A549 treated with ZK216348 at 1 μM for 4 hours (cell line): ENCODE results near the gene NR1D1. TPM values are rescaled to one million over a fixed set of nuclear protein-coding genes. Genes with fewer than 3 reads are reported as not detected.

Experiments
- total RNA-seq: library from RNA; stranded (reverse); fragments of 200-300 nt; extraction: Qiagen RNA extraction; gene quantifications from 5 replicates; pipeline ENCODE4 v1.2.3, GENCODE V29; 2022; ENCODE audit warnings: low read depth

The NR1D1 gene
- 8.8 to 11.3 TPM (median 10.3 TPM) in 5 replicates for total RNA-seq

GRCh38 chr17:40100419-40100668 is at the start of gene NR1D1:
Gene NR1D1 (minus strand): TSS chr17:40100589. CDS start chr17:40100094, 495 bp downstream.

DNA sequence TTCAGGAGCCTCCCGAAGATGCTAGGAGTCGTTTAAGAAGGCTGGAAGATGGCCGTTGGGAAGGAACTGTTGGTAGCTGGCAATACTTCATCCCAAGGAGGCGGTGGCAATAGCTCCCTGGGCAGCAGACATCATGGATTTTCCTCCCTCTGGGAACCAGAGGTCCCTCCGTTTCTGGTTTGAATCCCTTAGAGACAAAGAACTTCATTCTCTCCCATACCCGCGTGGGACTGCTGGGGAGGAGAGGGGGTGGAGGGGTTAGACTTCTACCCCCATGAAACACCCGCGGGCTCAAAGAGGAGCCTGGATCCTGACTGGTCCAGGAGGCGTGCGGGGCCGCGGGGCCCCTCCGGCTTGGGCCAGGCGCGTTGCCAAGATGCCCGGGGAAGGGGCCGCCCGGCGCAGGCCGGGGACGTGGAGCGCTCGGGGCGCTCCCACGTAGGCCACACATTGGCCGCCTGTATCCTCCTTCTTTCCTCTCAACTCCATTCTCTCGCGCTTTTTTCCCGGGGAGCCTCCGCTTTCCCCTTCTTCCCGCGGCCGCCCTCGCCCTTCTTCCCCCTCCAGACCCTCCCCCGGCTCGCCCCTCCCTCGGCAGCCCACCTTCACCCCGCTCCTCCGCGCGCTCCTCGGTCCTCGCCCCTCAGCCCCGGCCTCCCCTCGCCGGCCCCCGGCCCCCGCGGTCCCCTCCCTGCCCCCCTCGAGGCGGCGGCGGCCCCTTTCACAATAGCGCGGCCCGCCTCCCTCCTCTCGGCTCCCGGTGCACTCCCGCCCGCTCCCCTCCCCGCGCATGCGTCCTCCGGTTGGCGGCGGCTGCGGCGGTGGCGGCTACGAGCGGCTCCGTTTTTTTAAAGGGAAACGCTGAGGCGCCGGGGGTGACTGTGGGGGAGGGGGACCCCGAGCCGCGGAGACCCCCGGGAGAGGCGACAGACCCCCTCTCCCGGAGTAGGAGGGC is 21.1 kb upstream of the NR1D1 start, which contains the start of gene MSL1:
Gene MSL1, plus strand, starts transcription at position 791 of the 955 bp plus-strand sequence. CDS start 642 bp downstream, outside the sequence.

GRCh38 chr17:40062329-40063186 is 37.8 kb downstream of the NR1D1 start, which contains the start of gene THRA:
Gene THRA (plus strand): TSS chr17:40062965. CDS start chr17:40074489, 11,524 bp downstream.

Other genes starting within 250 kb of the NR1D1 start
- not detected in 5 replicates for gene IKZF3, start 236.3 kb downstream of the NR1D1 start, total RNA-seq
- not detected in 5 replicates for gene ZPBP2, start 232.4 kb downstream of the NR1D1 start, total RNA-seq
- gene GSDMB, start 182.0 kb downstream of the NR1D1 start, total RNA-seq, result 1.7 to 3.1 TPM (median 1.9 TPM) in 5 replicates
- gene ORMDL3, start 173.0 kb downstream of the NR1D1 start, total RNA-seq, result 36.9 to 42.2 TPM (median 40.0 TPM) in 5 replicates
- not detected in 5 replicates for gene LRRC3C, start 172.9 kb downstream of the NR1D1 start, total RNA-seq
- not detected in 5 replicates for gene GSDMA, start 137.6 kb downstream of the NR1D1 start, total RNA-seq
- gene PSMD3, start 119.8 kb downstream of the NR1D1 start, total RNA-seq, result 136 to 184 TPM (median 177 TPM) in 5 replicates
- 0.19 to 0.68 TPM (median 0.22 TPM) in 4 of 5 replicates, not detected in the other for gene CSF3, start 85.1 kb downstream of the NR1D1 start, total RNA-seq
- 33.5 to 68.4 TPM (median 57.8 TPM) in 5 replicates for gene MED24, start 46.2 kb downstream of the NR1D1 start, total RNA-seq
- 17.1 to 27.1 TPM (median 22.3 TPM) in 5 replicates for gene THRA, start 37.6 kb downstream of the NR1D1 start, total RNA-seq
- 55.9 to 70.2 TPM (median 69.0 TPM) in 5 replicates for gene MSL1, start 21.4 kb upstream of the NR1D1 start, total RNA-seq
- 43.8 to 51.0 TPM (median 48.4 TPM) in 5 replicates for gene CASC3, start 39.9 kb upstream of the NR1D1 start, total RNA-seq
- gene RAPGEFL1, start 76.9 kb upstream of the NR1D1 start, total RNA-seq, result 2.1 to 3.4 TPM (median 2.9 TPM) in 5 replicates
- gene WIPF2, start 118.7 kb upstream of the NR1D1 start, total RNA-seq, result 17.1 to 25.1 TPM (median 20.9 TPM) in 5 replicates
- 49.2 to 61.6 TPM (median 54.6 TPM) in 5 replicates for gene CDC6, start 187.3 kb upstream of the NR1D1 start, total RNA-seq
- gene RARA, start 208.6 kb upstream of the NR1D1 start, total RNA-seq, result 34.5 to 45.5 TPM (median 38.2 TPM) in 5 replicates